HepG2 (cell line): Measurements from ENCODE around the gene ACAD11. TPM values are rescaled to one million over a fixed set of nuclear protein-coding genes. Genes with fewer than 3 reads are reported as not detected.
A peak's percentile ranks its signal among the peaks of the same experiment; 100 is the strongest.

Experiments used
- ATAC-seq: fragments of 200-7000 bp; cut with Tn5 transposase; 3 replicates; pipeline ENCODE4 v1.9.1; 2020; ENCODE audit warnings: mild to moderate bottlenecking, moderate library complexity
- BruUV-seq: library from RNA; stranded (reverse); fragments of 400-500 nt; replicated peaks from 2 replicates; lab custom pipeline; 2021; lab: Mats Ljungman, UMichigan
- CTCF ChIA-PET: fragments of 300-600 bp; formaldehyde crosslinking; extraction: SDS; loops from one replicate; lab custom pipeline; 2021; ENCODE audit warnings: low total read pairs, inconsistent platforms, low intra/inter-chr PET ratio; lab: Yijun Ruan, JAX
- POLR2A ChIA-PET: fragments of 350-600 bp; sonication (Branson Sonifier 250); formaldehyde crosslinking; loops from one replicate; lab custom pipeline; 2020; ENCODE audit warnings: antibody characterized with exemption, inconsistent platforms; lab: Yijun Ruan, JAX
- DNase-seq: peaks from one replicate; pipeline ENCODE4 v3.0.0-alpha.2; 2015; ENCODE audit warnings: low spot score
- FAIRE-seq: peaks from 3 replicates; lab custom pipeline; 2011; peaks lifted over from hg19 to GRCh38; lab: Jason Lieb, UNC
- H2AFZ ChIP-seq: one replicate; pipeline ENCODE4 v1.6.1; 2011; ENCODE audit warnings: low read length, inconsistent platforms
- H3K27ac ChIP-seq: fragments of 300-600 bp; 3 replicates; pipeline ENCODE4 v1.8.0; 2011; ENCODE audit warnings: mixed run types, mild to moderate bottlenecking, mixed read lengths, low read length, inconsistent platforms; ENCODE audit not compliant: insufficient read depth; ENCODE audit errors: extremely low read length
- H3K27me3 ChIP-seq, 2 experiments: fragments of 200-600 bp in 1 of 2; 2 replicates in 1 of 2; 3 replicates in 1 of 2; pipeline versions ENCODE4 v1.6.0 to v1.8.0; 2011; ENCODE audit warnings: low read length in 2 of 2, mild to moderate bottlenecking in 2 of 2, moderate library complexity in 2 of 2, inconsistent platforms in 1 of 2; ENCODE audit not compliant: insufficient read depth in 2 of 2, control insufficient read depth in 1 of 2
- H3K36me3 ChIP-seq, 2 experiments: fragments of 200-600 bp in 1 of 2; replicated peaks in 1 of 2; 2 replicates in 1 of 2; 3 replicates in 1 of 2; pipeline versions ENCODE4 v1.5.1 to v1.8.0; 2011; ENCODE audit warnings: low read length in 2 of 2, inconsistent platforms in 1 of 2; ENCODE audit not compliant: insufficient read depth in 2 of 2, control insufficient read depth in 1 of 2
- H3K4me1 ChIP-seq: 2 replicates; pipeline ENCODE4 v1.5.1; 2012; ENCODE audit warnings: low read length, inconsistent platforms; ENCODE audit not compliant: insufficient read depth
- H3K4me2 ChIP-seq: 2 replicates; pipeline ENCODE4 v1.6.0; 2011; ENCODE audit warnings: low read depth, low read length, inconsistent platforms
- H3K4me3 ChIP-seq, 3 experiments: fragments of 200-600 bp in 1 of 3; sonication (generic), shearing (Covaris generic) in 1 of 3; replicated peaks in 1 of 3; 2 replicates each; pipeline ENCODE4 v1.5.1; 2011 to 2016; ENCODE audit warnings: low read length in 3 of 3, inconsistent platforms in 2 of 3, low read depth in 2 of 3, mild to moderate bottlenecking in 2 of 3, control low read depth in 1 of 3, mixed read lengths in 1 of 3; ENCODE audit not compliant: insufficient read depth in 1 of 3
- H3K79me2 ChIP-seq: one replicate; pipeline ENCODE4 v1.6.1; 2011; ENCODE audit warnings: low read length, inconsistent platforms; ENCODE audit not compliant: insufficient read depth
- H3K9ac ChIP-seq: 2 replicates; pipeline ENCODE4 v1.6.0; 2011; ENCODE audit warnings: mild to moderate bottlenecking, low read depth, low read length, inconsistent platforms; ENCODE audit not compliant: insufficient read depth
- H3K9me3 ChIP-seq: 2 replicates; pipeline ENCODE4 v1.5.1; 2012; ENCODE audit warnings: mild to moderate bottlenecking, low read length
- H4K20me1 ChIP-seq: 2 replicates; pipeline ENCODE4 v1.6.0; 2011; ENCODE audit warnings: inconsistent platforms, mild to moderate bottlenecking, low read length, moderate library complexity; ENCODE audit not compliant: insufficient read depth
- AGO2 ChIP-seq: fragments of 200-400 bp; formaldehyde crosslinking; optimal IDR thresholded peaks from 2 replicates; pipeline ENCODE3; 2017; ENCODE audit warnings: mild to moderate bottlenecking, low read depth, low read length, moderate library complexity
- CC2D1A ChIP-seq: sonication (generic); formaldehyde crosslinking; IDR thresholded peaks from 2 replicates; pipeline ENCODE4 v1.8.1; 2023; ENCODE audit warnings: mild to moderate bottlenecking, missing genetic modification reagents
- CREM ChIP-seq, 2 experiments: sonication (generic) in 1 of 2; formaldehyde crosslinking in 1 of 2; IDR thresholded peaks; 2 replicates each; pipeline versions ENCODE4 v1.4.0 to v1.6.1; 2016 to 2020; ENCODE audit warnings: antibody characterized with exemption in 1 of 2, mild to moderate bottlenecking in 1 of 2, missing genetic modification reagents in 1 of 2
- E2F5 ChIP-seq: sonication (generic); formaldehyde crosslinking; conservative IDR thresholded peaks from 2 replicates; pipeline ENCODE4 v1.4.0; 2020; ENCODE audit warnings: missing genetic modification reagents
- GATAD1 ChIP-seq: IDR thresholded peaks from 2 replicates; pipeline ENCODE4 v1.6.1; 2016; ENCODE audit warnings: missing genetic modification reagents, missing compliant biosample characterization
- KLF16 ChIP-seq, 2 experiments: sonication (generic) in 1 of 2; formaldehyde crosslinking in 1 of 2; IDR thresholded peaks; 2 replicates each; pipeline versions ENCODE4 v1.6.1 to v1.8.0; 2016 to 2023; ENCODE audit warnings: missing genetic modification reagents in 2 of 2, missing compliant biosample characterization in 1 of 2
- MIXL1 ChIP-seq: IDR thresholded peaks from 2 replicates; pipeline ENCODE4 v1.6.1; 2016
- PAXIP1 ChIP-seq: sonication (generic); formaldehyde crosslinking; conservative IDR thresholded peaks from 2 replicates; pipeline ENCODE4 v1.4.0; 2020; ENCODE audit warnings: mild to moderate bottlenecking, missing genetic modification reagents, moderate library complexity
- PRMT3 ChIP-seq: sonication (generic); formaldehyde crosslinking; IDR thresholded peaks from 2 replicates; pipeline ENCODE4 v1.8.1; 2022; ENCODE audit warnings: low read depth, mild to moderate bottlenecking, moderate library complexity, missing genetic modification reagents, borderline replicate concordance
- REPIN1 ChIP-seq: sonication (generic); formaldehyde crosslinking; IDR thresholded peaks from 2 replicates; pipeline ENCODE4 v1.8.0; 2022; ENCODE audit warnings: missing genetic modification reagents, low read depth, mild to moderate bottlenecking, borderline replicate concordance
- TAF1 ChIP-seq: sonication (generic); formaldehyde crosslinking; IDR thresholded peaks from 2 replicates; pipeline ENCODE4 v1.4.0; 2020; ENCODE audit warnings: missing genetic modification reagents
- THAP11 ChIP-seq: IDR thresholded peaks from 2 replicates; pipeline ENCODE4 v1.6.1; 2016; ENCODE audit warnings: missing biosample characterization, missing genetic modification reagents
- ZFP1 ChIP-seq: IDR thresholded peaks from 2 replicates; pipeline ENCODE4 v1.6.1; 2016
- ZFP36L2 ChIP-seq: sonication (generic); formaldehyde crosslinking; IDR thresholded peaks from 2 replicates; pipeline ENCODE4 v1.4.0; 2020; ENCODE audit warnings: missing genetic modification reagents
- ZFX ChIP-seq: sonication (generic); formaldehyde crosslinking; IDR thresholded peaks from 2 replicates; pipeline ENCODE4 v1.4.0; 2020; ENCODE audit warnings: mild to moderate bottlenecking, low read depth, missing genetic modification reagents, moderate library complexity
- ZNF354B ChIP-seq: sonication (generic); formaldehyde crosslinking; IDR thresholded peaks from 2 replicates; pipeline ENCODE4 v1.8.0; 2022; ENCODE audit warnings: mild to moderate bottlenecking, missing genetic modification reagents
- ZNF510 ChIP-seq: sonication (generic); formaldehyde crosslinking; IDR thresholded peaks from 2 replicates; pipeline ENCODE4 v1.4.0; 2020; ENCODE audit warnings: low read depth, mild to moderate bottlenecking, missing genetic modification reagents
- ZNF589 ChIP-seq: sonication (generic); formaldehyde crosslinking; conservative IDR thresholded peaks from 2 replicates; pipeline ENCODE4 v1.8.0; 2022; ENCODE audit warnings: mild to moderate bottlenecking, moderate library complexity, missing genetic modification reagents
- ZNF607 ChIP-seq: sonication (generic); formaldehyde crosslinking; IDR thresholded peaks from 2 replicates; pipeline ENCODE4 v1.5.1; 2020; ENCODE audit warnings: missing genetic modification reagents, mild to moderate bottlenecking, borderline replicate concordance
- ZNF644 ChIP-seq: IDR thresholded peaks from 2 replicates; pipeline ENCODE4 v1.6.1; 2016; ENCODE audit warnings: low read depth
- ZNF746 ChIP-seq: sonication (generic); formaldehyde crosslinking; IDR thresholded peaks from 2 replicates; pipeline ENCODE4 v1.8.0; 2022; ENCODE audit warnings: mild to moderate bottlenecking, missing genetic modification reagents
- WGBS: methylation state at CpG from one replicate; pipeline ENCODE4 v1.1.6; 2017; ENCODE audit warnings: low lambda C conversion rate; 5-methylcytosine and 5-hydroxymethylcytosine counted together
- in situ Hi-C: cut with HindIII; loops from 2 replicates; pipeline ENCODE4 v1.10.0; 2017; ENCODE audit warnings: low pct_unique_long_range_greater_than_20kb; ENCODE audit not compliant: extremely low pct_ligation_motif_present
- intact Hi-C: fragments of 100-400 bp; cut with micrococcal nuclease; formaldehyde crosslinking; loops from one replicate; pipeline ENCODE4 v1.10.0; 2022; ENCODE audit not compliant: unreplicated experiment
- polyA plus RNA-seq, 8 experiments: library from polyadenylated mRNA; depleted of rRNA in 3 of 8; stranded (reverse) in 7 of 8; unstranded in 1 of 8; fragments of >200 nt; fragmentation: Illumina TruSeq in 4 of 8; extraction: Trizol in 4 of 8; gene quantifications; 2 replicates each; pipeline versions ENCODE4 v1.2.1 to v1.2.3, GENCODE V29; 2011 to 2016; ENCODE audit warnings: low read depth in 4 of 8, missing spikeins in 1 of 8, mixed read lengths in 1 of 8; ENCODE audit not compliant: insufficient read depth in 1 of 8
- total RNA-seq, 5 experiments: library from RNA; depleted of rRNA; stranded (reverse); fragments of >200 nt; fragmentation: Illumina TruSeq; extraction: Trizol; gene quantifications; 2 replicates each; pipeline ENCODE4 v1.2.3, GENCODE V29; 2016; ENCODE audit warnings: low read depth in 1 of 5

ACAD11 gene
- total and polyA plus RNA-seq, 2 of the 13 experiments (the other 11 are each of a cell fraction or from before 2014, with no cell fraction given): 30.6 to 56.9 TPM

DNA sequence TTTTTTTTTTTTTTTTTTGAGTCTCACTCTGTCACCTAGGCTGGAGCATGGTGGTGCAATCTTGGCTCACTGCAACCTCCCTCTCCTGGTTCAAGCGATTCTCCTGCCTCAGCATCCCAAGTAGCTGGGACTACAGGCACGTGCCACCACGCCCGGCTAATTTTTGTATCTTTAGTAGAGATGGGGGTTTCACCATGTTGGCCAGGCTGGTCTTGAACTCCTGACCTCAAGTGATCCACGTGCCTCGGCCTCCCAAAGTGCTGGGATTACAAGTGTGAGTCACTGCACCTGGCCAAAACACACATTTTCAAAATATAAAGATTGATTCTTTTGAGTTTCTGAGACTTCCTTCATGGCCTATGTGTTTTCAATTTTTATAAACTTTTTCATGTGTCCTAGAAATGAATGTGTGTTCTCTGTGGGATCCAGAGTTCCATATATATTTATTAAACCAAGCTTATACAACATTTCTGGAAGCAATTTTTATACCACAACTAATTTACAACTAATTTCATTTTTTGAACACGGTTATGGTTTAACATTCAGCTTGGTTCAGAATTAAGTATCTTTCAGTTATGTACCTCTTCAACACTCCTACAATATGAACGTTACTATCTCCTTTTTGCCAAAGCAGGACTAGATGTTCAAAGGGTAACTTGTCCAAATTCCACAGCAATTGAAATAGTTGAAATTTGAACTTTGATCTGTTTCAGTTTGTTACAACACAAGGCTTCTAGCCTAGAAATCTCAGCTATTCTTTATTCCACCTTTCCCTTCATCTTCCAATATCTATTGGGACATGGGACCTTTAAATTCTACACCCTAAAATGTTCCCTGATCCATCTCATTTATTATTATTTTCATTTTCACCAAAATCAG lies 1.5 kb downstream of the ACAD11 start:
- H3K4me1 ChIP-seq: peaks cover 37% of the 10 kb centered on the region
- in situ Hi-C loops (no loop called here), intact Hi-C loops (loop anchor here (2.0 kb wide), 1 partner anchor 65 kb away; the partner anchor contains the start of gene NPHP3)
- peak overlapping the region; percentile 79 for H3K4me2 ChIP-seq
- H3K9me3 ChIP-seq: no peaks in the 10 kb centered on the region
- H4K20me1 ChIP-seq: 0 out of 2 replicates have a peak, but pooled peaks cover 8% of the 10 kb centered on the region
- peak overlapping the region; percentile 89 to 100 (median 96); a peak in 5 of 6 replicates for H3K4me3 ChIP-seq
- FAIRE-seq (peak; percentile 77), ATAC-seq (peak; percentile 7), DNase-seq (peak; percentile 84)
- peak overlapping the region; percentile 88 for H3K27ac ChIP-seq
- no peak overlapping the region for H2AFZ ChIP-seq
- no peaks in the 10 kb centered on the region; a peak in 1 of 5 replicates for H3K36me3 ChIP-seq
- H3K9ac ChIP-seq: no peak overlapping the region
- H3K27me3 ChIP-seq: no peaks in the 10 kb centered on the region
- H3K79me2 ChIP-seq: peaks cover 33% of the 10 kb centered on the region
- no TSS peak for BruUV-seq
- 41% methylated on average over 8 of the region's 8 CpGs for WGBS
- POLR2A ChIA-PET: interaction anchor here (0.8 to 2.3 kb wide), 7 partner anchors 8 to 241 kb away, joined by 3 to 8 read pairs (median 5); partner anchors contain the start of gene DNAJC13
- CTCF ChIA-PET: no interaction called here
- TF ChIP-seq E2F5: no peak
- TF ChIP-seq ZFX: no peak
- TF ChIP-seq ZNF746: no peak
- TF ChIP-seq AGO2: no peak
- no peak for TF ChIP-seq ZNF354B (CRISPR knock-in tag)
- no peak for TF ChIP-seq PRMT3 (CRISPR knock-in tag)
- no peak for TF ChIP-seq ZFP36L2 (CRISPR knock-in tag)
- peak; percentile 92 for TF ChIP-seq PAXIP1
- peak; percentile 31; the same call in 1 of the 2 replicates for TF ChIP-seq GATAD1 (CRISPR knock-in tag)
- peak; percentile 63; the same call in 1 of the 2 replicates for TF ChIP-seq ZNF644
- TF ChIP-seq REPIN1 (CRISPR knock-in tag): 0 out of 2 replicates have a peak, but pooled peaks have one; percentile 25
- TF ChIP-seq THAP11 (CRISPR knock-in tag): peak; percentile 37; the same call in 1 of the 2 replicates
- TF ChIP-seq TAF1: no peak
- no peak for TF ChIP-seq ZNF607 (CRISPR knock-in tag)
- peak; percentile 42; the same call in 1 of the 2 replicates for TF ChIP-seq CREM (IDR thresholded peaks at IDR 0.05)
- TF ChIP-seq CREM (CRISPR knock-in tag; IDR thresholded peaks at IDR 0.05): no peak
- TF ChIP-seq MIXL1: peak; percentile 84
- TF ChIP-seq ZNF510 (CRISPR knock-in tag): 0 out of 2 replicates have a peak, but pooled peaks have one; percentile 44
- TF ChIP-seq ZNF589: no peak
- TF ChIP-seq CC2D1A: no peak
- no peak; a peak in 1 of 4 replicates for TF ChIP-seq KLF16 (CRISPR knock-in tag; IDR thresholded peaks at IDR 0.05)
- TF ChIP-seq ZFP1 (CRISPR knock-in tag): no peak
